ENCODE measurements around the gene TET2.

The TET2 gene

GRCh38 chr4:105189855-105190650, 43.4 kb downstream of the TET2 start:
- no peak for DNase-seq

- no peak for DNase-seq
These were observed 45.0 kb downstream of the TET2 start for GRCh38 chr4:105191621-105192210.

GRCh38 chr4:105192474-105192873, 45.8 kb downstream of the TET2 start:
- DNase-seq, result no peak

- DNase-seq, result no peak
These were observed 46.2 kb downstream of the TET2 start for GRCh38 chr4:105192910-105193309.

- DNase-seq, result no peak
These were observed 46.9 kb downstream of the TET2 start for GRCh38 chr4:105193536-105193935.

GRCh38 chr4:105194328-105195231, 47.9 kb downstream of the TET2 start:
- no peak for DNase-seq

GRCh38 chr4:105196523-105197145, 50.0 kb downstream of the TET2 start:
- no peak for DNase-seq

GRCh38 chr4:105197777-105198176, 51.1 kb downstream of the TET2 start:
- no peak for DNase-seq

- DNase-seq, result no peak
These were observed 51.9 kb downstream of the TET2 start for GRCh38 chr4:105198541-105198940.

- DNase-seq, result no peak
These were observed 59.5 kb downstream of the TET2 start for GRCh38 chr4:105206214-105206613.

GRCh38 chr4:105207386-105207785, 60.7 kb downstream of the TET2 start:
- DNase-seq, result no peak

- DNase-seq, result no peak
These were observed 61.9 kb downstream of the TET2 start for GRCh38 chr4:105208561-105208960.

- no peak for DNase-seq
These were observed 64.2 kb downstream of the TET2 start for GRCh38 chr4:105210916-105211315.

GRCh38 chr4:105215609-105216313, 69.1 kb downstream of the TET2 start:
- no peak for DNase-seq

- DNase-seq, result no peak
These were observed 78.8 kb downstream of the TET2 start for GRCh38 chr4:105225500-105225899.

- DNase-seq, result no peak
These were observed 80.4 kb downstream of the TET2 start for GRCh38 chr4:105227054-105227453.

GRCh38 chr4:105230287-105230686, 83.6 kb downstream of the TET2 start:
- DNase-seq, result no peak

- DNase-seq, result no peak
These were observed 85.7 kb downstream of the TET2 start for GRCh38 chr4:105232374-105232773.

GRCh38 chr4:105234582-105234981, 87.9 kb downstream of the TET2 start:
- DNase-seq, result no peak

- no peak for DNase-seq
These were observed 89.7 kb downstream of the TET2 start for GRCh38 chr4:105236202-105236915.

- DNase-seq, result no peak
These were observed 90.2 kb downstream of the TET2 start for GRCh38 chr4:105236916-105237311.

GRCh38 chr4:105240037-105240436, 93.4 kb downstream of the TET2 start:
- DNase-seq, result no peak
